HG03378 (cell line): Measurements from ENCODE around the gene IZUMO3.
"Not testable (repeated sequence)": the region's sequence is repeated elsewhere in the genome, so short reads cannot be mapped to it uniquely, and the experiment has no call there.

ENCODE experiments used
- ATAC-seq: cut with Tn5 transposase; IDR thresholded peaks from one replicate; pipeline ENCODE4 v1.9.1; 2021; ENCODE audit warnings: mild to moderate bottlenecking, moderate library complexity; ENCODE audit not compliant: unreplicated experiment

Gene IZUMO3

GRCh38 chr9:24545847-24546522, at the start of gene IZUMO3:
IZUMO3 (minus strand) TSS chr9:24545897; CDS start chr9:24545649, 248 bp downstream.
- ATAC-seq = no peak

GRCh38 chr9:24594234-24594850, 48.6 kb upstream of the IZUMO3 start:
- ATAC-seq = no peak

GRCh38 chr9:24590432-24590831, 44.7 kb upstream of the IZUMO3 start:
- ATAC-seq = no peak

GRCh38 chr9:24587883-24588282, 42.2 kb upstream of the IZUMO3 start:
- no peak for ATAC-seq

- no peak for ATAC-seq
Measured at GRCh38 chr9:24582146-24583126, 36.7 kb upstream of the IZUMO3 start.

- ATAC-seq = not testable (repeated sequence)
Measured at GRCh38 chr9:24580005-24580404, 34.3 kb upstream of the IZUMO3 start.

- no peak for ATAC-seq
Measured at GRCh38 chr9:24572406-24572805, 26.7 kb upstream of the IZUMO3 start.

GRCh38 chr9:24561957-24562356, 16.3 kb upstream of the IZUMO3 start:
- no peak for ATAC-seq

- no peak for ATAC-seq
Measured at GRCh38 chr9:24553183-24553552, 7.5 kb upstream of the IZUMO3 start.

GRCh38 chr9:24552526-24553182, 7.0 kb upstream of the IZUMO3 start:
- ATAC-seq = no peak

GRCh38 chr9:24545285-24545684, 412 bp downstream of the IZUMO3 start:
- no peak for ATAC-seq

GRCh38 chr9:24518545-24518944, 27.2 kb downstream of the IZUMO3 start:
- ATAC-seq = no peak

- no peak for ATAC-seq
Measured at GRCh38 chr9:24516463-24516862, 29.2 kb downstream of the IZUMO3 start.

- no peak for ATAC-seq
Measured at GRCh38 chr9:24509850-24510249, 35.8 kb downstream of the IZUMO3 start.

- no peak for ATAC-seq
Measured at GRCh38 chr9:24504521-24504920, 41.2 kb downstream of the IZUMO3 start.

GRCh38 chr9:24502206-24502937, 43.3 kb downstream of the IZUMO3 start:
- no peak for ATAC-seq

GRCh38 chr9:24500761-24501160, 44.9 kb downstream of the IZUMO3 start:
- no peak for ATAC-seq

- ATAC-seq = no peak
Measured at GRCh38 chr9:24498632-24499031, 47.1 kb downstream of the IZUMO3 start.

- ATAC-seq = no peak
Measured at GRCh38 chr9:24497671-24498070, 48.0 kb downstream of the IZUMO3 start.
